GM19240 (cell line): ENCODE data around the gene MFNG.
"Not testable (repeated sequence)": the region's sequence is repeated elsewhere in the genome, so short reads cannot be mapped to it uniquely, and the experiment has no call there.

Experiments
- DNase-seq: peaks from one replicate; pipeline ENCODE4 v3.0.0; 2011; ENCODE audit warnings: low spot score; ENCODE audit not compliant: insufficient read length

MFNG gene

GRCh38 chr22:37473437-37473946 lies 12.7 kb downstream of the MFNG start:
- no peak for DNase-seq

- peak; percentile 46 for DNase-seq
These were observed 13.7 kb downstream of the MFNG start for GRCh38 chr22:37472418-37473006.

- no peak for DNase-seq
These were observed 14.3 kb downstream of the MFNG start for GRCh38 chr22:37471727-37472417.

GRCh38 chr22:37470087-37470445 lies 16.1 kb downstream of the MFNG start:
- no peak for DNase-seq

GRCh38 chr22:37469416-37470086 lies 16.6 kb downstream of the MFNG start:
- DNase-seq: no peak

GRCh38 chr22:37468201-37468695 lies 17.9 kb downstream of the MFNG start:
- DNase-seq: not testable (repeated sequence)

- no peak for DNase-seq
These were observed 18.7 kb downstream of the MFNG start for GRCh38 chr22:37467391-37467955.

- DNase-seq: peak; percentile 73
These were observed 22.0 kb downstream of the MFNG start for GRCh38 chr22:37464181-37464580.

- no peak for DNase-seq
These were observed 23.2 kb downstream of the MFNG start for GRCh38 chr22:37462983-37463382.

- no peak for DNase-seq
These were observed 23.7 kb downstream of the MFNG start for GRCh38 chr22:37462436-37462835.

GRCh38 chr22:37461961-37462360 lies 24.2 kb downstream of the MFNG start:
- no peak for DNase-seq

- no peak for DNase-seq
These were observed 25.5 kb downstream of the MFNG start for GRCh38 chr22:37460684-37461083.

- no peak for DNase-seq
These were observed 27.0 kb downstream of the MFNG start for GRCh38 chr22:37459206-37459605.

GRCh38 chr22:37457093-37457893 lies 28.9 kb downstream of the MFNG start:
- DNase-seq: peak; percentile 84

GRCh38 chr22:37456346-37456745 lies 29.8 kb downstream of the MFNG start:
- no peak for DNase-seq

- no peak for DNase-seq
These were observed 30.3 kb downstream of the MFNG start for GRCh38 chr22:37455896-37456295.

GRCh38 chr22:37454857-37455686 lies 31.1 kb downstream of the MFNG start:
- no peak for DNase-seq

GRCh38 chr22:37453696-37454095 lies 32.5 kb downstream of the MFNG start:
- DNase-seq: no peak

- DNase-seq: no peak
These were observed 35.0 kb downstream of the MFNG start for GRCh38 chr22:37451218-37451617.

- no peak for DNase-seq
These were observed 36.7 kb downstream of the MFNG start for GRCh38 chr22:37449331-37450001.
